ENCODE data around the gene FAM120AOS.

GRCh38 chr9:93447655-93448054, 5.7 kb downstream of the FAM120AOS start:
- TF ChIP-seq EZH2phosphoT487 (IDR thresholded peaks at IDR 0.05; ENCODE audit: insufficient read depth, low read depth) (no peak), EZH2 (IDR thresholded peaks at IDR 0.05; ENCODE audit: insufficient read depth, poor library complexity, severe bottlenecking) (no peak)
